HepG2 (cell line): ENCODE results near the gene ITGAE. TPM values are rescaled to one million over a fixed set of nuclear protein-coding genes. Genes with fewer than 3 reads are reported as not detected.
A peak's percentile ranks its signal among the peaks of the same experiment; 100 is the strongest.

ENCODE experiments used
- BRF2 ChIP-seq: sonication (generic); formaldehyde crosslinking; IDR thresholded peaks from 2 replicates; pipeline ENCODE4 v1.8.1; 2022; ENCODE audit warnings: mild to moderate bottlenecking, missing genetic modification reagents
- CBX1 ChIP-seq: IDR thresholded peaks from one replicate; pipeline ENCODE4 v1.6.1; 2016; ENCODE audit warnings: antibody characterized with exemption, low read depth
- FOXA1 ChIP-seq, 2 experiments: fragments of 450-650 bp in 1 of 2; sonication (generic) in 1 of 2; formaldehyde crosslinking in 1 of 2; IDR thresholded peaks; 2 replicates each; pipeline versions ENCODE4 v1.4.0 to v1.6.1; 2016 to 2020; ENCODE audit warnings: missing genetic modification reagents in 1 of 2
- HOXA3 ChIP-seq: sonication (generic); formaldehyde crosslinking; IDR thresholded peaks from 2 replicates; pipeline ENCODE4 v1.5.0; 2020; ENCODE audit warnings: missing genetic modification reagents
- KLF6 ChIP-seq: IDR thresholded peaks from 2 replicates; pipeline ENCODE4 v1.8.0; 2016; ENCODE audit warnings: missing biosample characterization, missing genetic modification reagents
- MEIS1 ChIP-seq: sonication (generic); formaldehyde crosslinking; IDR thresholded peaks from 2 replicates; pipeline ENCODE4 v1.9.0; 2021; ENCODE audit warnings: mild to moderate bottlenecking, missing genetic modification reagents, moderate library complexity, borderline replicate concordance
- MIER2 ChIP-seq: IDR thresholded peaks from 2 replicates; pipeline ENCODE4 v1.6.1; 2016; ENCODE audit warnings: missing biosample characterization, missing genetic modification reagents
- MIER3 ChIP-seq: IDR thresholded peaks from 2 replicates; pipeline ENCODE4 v1.6.1; 2016; ENCODE audit warnings: missing compliant biosample characterization, borderline replicate concordance
- MTERF4 ChIP-seq: sonication (generic); formaldehyde crosslinking; IDR thresholded peaks from 2 replicates; pipeline ENCODE4 v1.8.0; 2023; ENCODE audit warnings: mild to moderate bottlenecking, missing genetic modification reagents
- MTF2 ChIP-seq: sonication (generic); formaldehyde crosslinking; IDR thresholded peaks from 2 replicates; pipeline ENCODE4 v1.5.0; 2020; ENCODE audit warnings: missing genetic modification reagents, borderline replicate concordance
- NCOR1 ChIP-seq: fragments of 200-600 bp; sonication (generic); IDR thresholded peaks from 2 replicates; pipeline ENCODE4 v1.7.0; 2017; ENCODE audit warnings: antibody characterized with exemption, low read length, borderline replicate concordance
- SAP130 ChIP-seq: IDR thresholded peaks from 2 replicates; pipeline ENCODE4 v1.6.1; 2016; ENCODE audit warnings: low read depth
- SETDB1 ChIP-seq: sonication (generic); formaldehyde crosslinking; IDR thresholded peaks from 2 replicates; pipeline ENCODE4 v1.5.1; 2020; ENCODE audit warnings: missing genetic modification reagents, mild to moderate bottlenecking, borderline replicate concordance
- SMYD3 ChIP-seq: sonication (generic); formaldehyde crosslinking; IDR thresholded peaks from 2 replicates; pipeline ENCODE4 v1.8.1; 2023; ENCODE audit warnings: mild to moderate bottlenecking, missing genetic modification reagents
- TMF1 ChIP-seq: sonication (generic); formaldehyde crosslinking; IDR thresholded peaks from 2 replicates; pipeline ENCODE4 v1.8.1; 2022; ENCODE audit warnings: low read depth, missing genetic modification reagents
- ZBTB14 ChIP-seq: sonication (generic); formaldehyde crosslinking; IDR thresholded peaks from 2 replicates; pipeline ENCODE4 v1.4.0; 2020; ENCODE audit warnings: missing genetic modification reagents
- ZBTB25 ChIP-seq: IDR thresholded peaks from 2 replicates; pipeline ENCODE4 v1.6.1; 2018; ENCODE audit warnings: missing genetic modification reagents
- ZNF18 ChIP-seq: sonication (generic); formaldehyde crosslinking; IDR thresholded peaks from 2 replicates; pipeline ENCODE4 v1.8.0; 2022; ENCODE audit warnings: mild to moderate bottlenecking, missing genetic modification reagents; ENCODE audit not compliant: insufficient replicate concordance
- ZNF232 ChIP-seq: sonication (generic); formaldehyde crosslinking; IDR thresholded peaks from 2 replicates; pipeline ENCODE4 v1.4.0; 2020; ENCODE audit warnings: missing genetic modification reagents, borderline replicate concordance
- ZNF292 ChIP-seq: sonication (generic); formaldehyde crosslinking; IDR thresholded peaks from 2 replicates; pipeline ENCODE4 v1.8.1; 2022; ENCODE audit warnings: mild to moderate bottlenecking, low read depth, missing genetic modification reagents, borderline replicate concordance
- ZNF441 ChIP-seq: sonication (generic); formaldehyde crosslinking; IDR thresholded peaks from 2 replicates; pipeline ENCODE4 v1.7.0; 2021; ENCODE audit warnings: missing genetic modification reagents, borderline replicate concordance
- polyA plus RNA-seq, 8 experiments: library from polyadenylated mRNA; depleted of rRNA in 3 of 8; stranded (reverse) in 7 of 8; unstranded in 1 of 8; fragments of >200 nt; fragmentation: Illumina TruSeq in 4 of 8; extraction: Trizol in 4 of 8; gene quantifications; 2 replicates each; pipeline versions ENCODE4 v1.2.1 to v1.2.3, GENCODE V29; 2011 to 2016; ENCODE audit warnings: low read depth in 4 of 8, missing spikeins in 1 of 8, mixed read lengths in 1 of 8; ENCODE audit not compliant: insufficient read depth in 1 of 8
- total RNA-seq, 5 experiments: library from RNA; depleted of rRNA; stranded (reverse); fragments of >200 nt; fragmentation: Illumina TruSeq; extraction: Trizol; gene quantifications; 2 replicates each; pipeline ENCODE4 v1.2.3, GENCODE V29; 2016; ENCODE audit warnings: low read depth in 1 of 5

Gene ITGAE
- total and polyA plus RNA-seq, 2 of the 13 experiments (the other 11 are each of a cell fraction or from before 2014, with no cell fraction given): 42.3 to 49.0 TPM

GRCh38 chr17:3667366-3668278 lies 133.4 kb downstream of the ITGAE start (continued):
- TF ChIP-seq HOXA3 (CRISPR knock-in tag) (peak; percentile 31; the same call in 1 of the 2 replicates), SAP130 (peak; percentile 83), ZNF292 (peak; percentile 68; the same call in 1 of the 2 replicates), FOXA1 (IDR thresholded peaks at IDR 0.05) (no peak), FOXA1 (CRISPR knock-in tag; IDR thresholded peaks at IDR 0.05) (no peak), ZBTB25 (CRISPR knock-in tag) (peak; percentile 63; the same call in 1 of the 2 replicates), MIER3 (CRISPR knock-in tag) (no peak; the same call in 1 of the 2 replicates), ZNF232 (CRISPR knock-in tag) (peak; percentile 61; the same call in 1 of the 2 replicates), TMF1 (CRISPR knock-in tag) (peak; percentile 24; the same call in 1 of the 2 replicates), MEIS1 (CRISPR knock-in tag) (no peak; the same call in 1 of the 2 replicates), ZBTB14 (no peak), KLF6 (CRISPR knock-in tag) (peak; percentile 10; the same call in 1 of the 2 replicates), MTF2 (CRISPR knock-in tag) (0 out of 2 replicates have a peak, but pooled peaks have one; percentile 5), ZNF441 (CRISPR knock-in tag) (no peak; the same call in 1 of the 2 replicates), ZNF18 (peak; percentile 73), CBX1 (peak; percentile 16), SMYD3 (peak; percentile 90; the same call in 1 of the 2 replicates), MTERF4 (CRISPR knock-in tag) (0 out of 2 replicates have a peak, but pooled peaks have one; percentile 29), NCOR1 (peak; percentile 43; the same call in 1 of the 2 replicates), BRF2 (CRISPR knock-in tag) (peak; percentile 69; the same call in 1 of the 2 replicates), MIER2 (CRISPR knock-in tag) (no peak), SETDB1 (CRISPR knock-in tag) (no peak)
